HG03135 (cell line): Measurements from ENCODE around the gene TPM4.
A peak's percentile ranks its signal among the peaks of the same experiment; 100 is the strongest.
"Not testable (repeated sequence)": the region's sequence is repeated elsewhere in the genome, so short reads cannot be mapped to it uniquely, and the experiment has no call there.

Experiments
- ATAC-seq: cut with Tn5 transposase; IDR thresholded peaks from one replicate; pipeline ENCODE4 v1.9.1; 2021; ENCODE audit warnings: mild to moderate bottlenecking, moderate library complexity; ENCODE audit not compliant: unreplicated experiment

Gene TPM4

DNA sequence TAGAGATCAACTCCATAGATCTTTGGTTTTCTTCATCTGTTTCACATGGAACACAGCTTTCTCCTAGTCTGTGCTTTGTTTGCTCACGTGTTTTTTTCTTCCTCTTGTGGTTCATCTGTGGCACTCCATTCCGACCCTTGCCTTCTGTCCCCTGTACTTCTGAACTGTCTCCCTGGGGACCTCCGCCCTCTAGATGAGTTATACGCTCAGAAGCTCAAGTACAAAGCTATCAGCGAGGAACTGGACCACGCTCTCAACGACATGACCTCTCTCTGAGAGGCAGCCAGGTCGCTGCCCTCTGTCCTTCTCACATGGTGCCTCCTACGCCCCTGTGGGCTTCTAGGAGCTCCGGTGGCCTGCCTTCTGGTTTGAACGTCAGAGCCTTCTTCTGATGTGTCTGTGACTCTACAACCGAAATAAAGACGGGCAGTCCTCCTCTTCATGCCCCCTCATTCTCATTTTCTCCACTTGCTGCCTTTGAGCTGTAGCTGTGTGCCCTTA lies 18.8 kb downstream of the TPM4 start:
- ATAC-seq, result no peak

DNA sequence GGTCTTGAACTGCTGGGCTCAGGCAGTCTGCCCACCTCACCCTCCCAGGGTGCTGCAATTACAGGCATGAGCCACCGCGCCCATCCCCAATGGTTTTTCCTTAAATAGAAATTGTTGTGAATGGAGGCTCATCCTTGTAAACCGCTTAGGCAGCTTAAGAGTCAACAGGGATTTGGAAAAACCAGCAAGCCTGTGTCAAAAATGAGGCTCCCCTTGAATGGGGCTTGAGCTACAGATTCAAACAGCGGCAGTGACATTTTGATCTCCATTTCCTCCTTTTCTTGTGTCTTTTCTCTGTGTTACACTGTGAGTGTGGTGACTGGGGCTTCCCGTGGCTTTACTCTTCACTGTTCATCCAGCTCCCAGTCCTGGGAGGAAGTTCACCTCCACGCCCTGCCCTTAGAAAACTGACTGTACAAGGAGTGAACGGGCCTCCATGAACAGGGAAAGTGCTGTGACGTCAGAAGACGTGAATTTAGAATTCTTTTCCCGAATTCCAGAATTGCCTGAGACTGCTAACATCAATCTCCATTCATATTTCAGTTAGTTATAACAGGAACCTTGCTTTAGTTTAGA lies 20.1 kb downstream of the TPM4 start:
- no peak for ATAC-seq

DNA sequence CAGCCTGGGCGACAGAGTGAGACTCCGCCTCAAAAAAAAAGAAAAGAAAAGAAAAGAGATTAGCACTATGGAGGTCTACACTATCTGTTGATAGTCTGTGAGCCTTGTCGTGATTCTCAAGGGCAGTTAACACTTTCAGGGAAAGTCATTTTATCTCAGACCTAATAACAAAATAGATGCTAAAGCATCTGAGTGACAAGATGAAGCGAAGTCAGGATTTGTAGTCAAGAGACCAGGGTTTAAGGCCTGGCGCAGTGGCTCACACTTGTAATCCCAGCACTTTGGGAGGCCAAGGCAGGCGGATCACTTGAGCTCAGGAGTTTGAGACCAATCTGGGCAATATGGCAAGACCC lies 22.1 kb downstream of the TPM4 start:
- ATAC-seq, result no peak

DNA sequence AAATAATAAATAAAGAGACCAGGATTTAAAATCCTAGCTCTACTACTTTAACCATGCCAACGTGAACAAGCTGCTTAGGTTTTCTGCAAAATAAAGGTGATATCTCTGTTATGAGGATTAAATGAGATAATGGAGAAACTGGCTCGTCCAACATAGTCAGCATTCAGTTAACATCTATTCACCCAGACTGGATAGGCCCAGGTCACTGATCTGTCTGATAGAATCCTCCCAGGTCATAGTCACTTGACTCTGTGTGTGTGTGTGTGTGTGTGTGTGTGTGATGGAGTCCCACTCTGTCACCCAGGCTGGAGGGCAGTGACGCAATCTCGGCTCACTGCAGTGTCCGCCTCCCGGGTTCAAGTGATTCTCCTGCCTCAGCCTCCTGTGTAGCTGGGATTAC lies 22.5 kb downstream of the TPM4 start:
- ATAC-seq, result no peak

GRCh38 chr19:16099314-16099965 lies 23.1 kb downstream of the TPM4 start:
- ATAC-seq, result not testable (repeated sequence)

DNA sequence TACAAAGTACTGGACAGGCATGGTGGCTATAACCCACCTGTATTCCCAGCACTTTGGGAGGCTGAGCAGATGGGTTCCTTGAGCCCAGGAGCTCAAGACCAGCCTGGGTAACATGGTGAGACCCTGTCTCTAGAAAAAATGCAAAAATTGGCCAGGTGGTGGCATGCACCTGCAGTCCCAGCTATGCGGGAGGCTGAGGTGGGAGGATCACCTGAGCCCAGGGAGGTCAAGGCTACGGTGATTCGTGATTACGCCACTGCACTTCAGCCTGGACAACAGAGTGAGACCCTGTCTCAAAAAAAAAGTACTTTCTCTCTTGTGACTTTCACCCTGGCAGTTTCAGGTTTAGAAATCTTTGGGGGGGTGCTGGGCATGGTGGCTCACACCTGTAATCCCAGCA lies 24.2 kb downstream of the TPM4 start:
- ATAC-seq, result no peak

GRCh38 chr19:16104722-16105121 lies 28.4 kb downstream of the TPM4 start:
- ATAC-seq, result no peak

- no peak for ATAC-seq
These were observed 29.8 kb downstream of the TPM4 start for GRCh38 chr19:16106121-16106520.

GRCh38 chr19:16111160-16111908 lies 35.0 kb downstream of the TPM4 start, which contains the start of gene RAB8A:
Gene RAB8A (plus strand): TSS chr19:16111889. CDS start chr19:16111902, 13 bp downstream.
- peak; percentile 84 for ATAC-seq

- peak; percentile 4 for ATAC-seq
These were observed 35.8 kb downstream of the TPM4 start for GRCh38 chr19:16111909-16112752.

GRCh38 chr19:16112778-16113177 lies 36.5 kb downstream of the TPM4 start:
- no peak for ATAC-seq

DNA sequence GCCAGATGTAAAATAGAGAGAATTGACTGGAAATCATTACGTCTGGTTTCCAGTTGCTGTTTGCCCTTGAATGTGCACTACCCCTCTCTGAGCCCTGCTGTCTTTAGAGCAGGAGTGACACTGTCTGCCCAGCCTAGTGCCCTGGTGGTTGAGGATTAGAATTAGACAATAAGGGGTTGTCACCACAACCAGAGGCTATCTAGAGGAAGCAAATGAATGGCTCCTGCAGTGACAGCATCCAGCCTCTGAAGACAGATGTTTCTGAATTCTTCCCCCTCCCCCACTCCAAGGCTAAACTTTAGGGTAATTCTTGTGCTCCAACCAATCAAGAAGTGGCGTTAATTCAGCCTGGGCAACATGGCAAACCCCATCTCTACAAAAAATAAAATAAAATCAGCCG lies 37.4 kb downstream of the TPM4 start:
- no peak for ATAC-seq

DNA sequence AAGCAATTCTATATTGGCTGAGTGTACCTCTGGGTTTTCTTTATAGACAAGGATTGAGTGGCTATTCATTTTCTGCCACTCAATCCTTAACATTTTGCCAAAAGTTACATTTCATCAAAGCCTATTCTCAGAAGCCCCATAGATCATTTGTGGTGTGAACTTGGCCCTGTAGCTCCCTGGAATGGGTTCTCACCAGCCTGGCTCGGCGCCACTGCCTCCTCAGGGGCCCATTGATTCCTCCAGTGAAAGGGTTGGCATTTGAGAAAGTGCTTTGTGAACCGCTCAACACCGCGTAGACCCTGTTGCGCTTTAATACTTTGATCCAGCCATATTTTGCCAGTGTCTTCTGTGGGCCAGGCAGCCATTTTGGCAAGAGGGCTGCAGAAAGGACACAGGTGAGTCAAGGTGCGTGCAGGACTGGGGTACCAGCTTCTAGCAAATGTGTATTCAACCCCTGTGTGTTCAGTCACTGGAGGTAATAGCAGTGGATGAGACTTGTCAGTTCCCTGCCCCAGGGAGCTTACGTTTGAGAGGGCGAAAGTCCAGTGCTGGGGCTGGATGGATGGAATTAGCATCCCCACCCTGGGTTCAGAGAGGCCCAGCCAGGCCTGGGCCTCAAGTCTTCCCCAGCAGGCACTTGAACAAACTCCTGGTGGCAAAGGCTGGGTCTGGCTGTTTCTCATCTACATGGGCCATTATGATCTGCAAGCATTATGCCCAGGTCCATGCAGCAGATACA lies 39.2 kb downstream of the TPM4 start:
- ATAC-seq, result no peak

DNA sequence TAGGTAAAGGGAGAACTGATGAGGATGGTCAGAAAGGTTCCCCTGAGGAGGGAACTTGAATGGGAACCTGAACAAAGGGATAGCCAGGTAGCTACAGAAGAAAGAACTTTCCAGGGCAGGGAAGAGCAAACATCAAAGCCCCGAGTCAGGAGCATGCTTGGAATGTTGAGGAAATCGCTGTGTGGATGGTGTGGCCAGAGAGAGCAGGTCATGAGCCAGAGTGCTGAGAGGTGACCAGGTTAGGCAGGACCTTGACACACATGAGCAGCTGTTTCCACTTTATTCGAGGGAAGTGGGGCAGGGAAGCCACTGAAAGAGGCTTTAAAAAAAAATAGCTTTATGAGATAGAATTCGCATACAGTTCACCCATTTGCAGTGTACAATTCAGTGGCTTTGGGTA lies 39.8 kb downstream of the TPM4 start:
- no peak for ATAC-seq

DNA sequence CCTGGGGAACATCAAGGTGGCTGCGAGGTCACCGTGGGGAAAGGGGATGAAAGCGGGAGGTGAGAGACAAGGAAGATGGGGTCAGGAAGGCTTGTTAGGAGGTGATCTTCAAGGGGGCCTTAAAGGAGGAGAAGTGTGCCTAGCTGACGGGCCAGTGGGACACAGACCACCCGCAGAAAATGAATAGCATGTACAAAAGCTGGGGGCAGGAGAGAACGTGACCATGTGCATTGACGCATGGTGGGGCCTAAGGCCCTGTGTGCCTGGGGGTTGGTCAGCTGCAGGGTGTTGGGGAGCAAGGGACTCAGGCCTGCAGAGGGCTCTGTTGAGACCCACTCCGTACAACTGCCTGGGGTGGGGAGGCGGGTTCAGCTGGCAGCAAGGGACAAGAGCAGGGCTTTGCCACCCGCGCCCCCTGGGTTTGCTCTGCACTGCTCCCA lies 41.3 kb downstream of the TPM4 start:
- no peak for ATAC-seq

DNA sequence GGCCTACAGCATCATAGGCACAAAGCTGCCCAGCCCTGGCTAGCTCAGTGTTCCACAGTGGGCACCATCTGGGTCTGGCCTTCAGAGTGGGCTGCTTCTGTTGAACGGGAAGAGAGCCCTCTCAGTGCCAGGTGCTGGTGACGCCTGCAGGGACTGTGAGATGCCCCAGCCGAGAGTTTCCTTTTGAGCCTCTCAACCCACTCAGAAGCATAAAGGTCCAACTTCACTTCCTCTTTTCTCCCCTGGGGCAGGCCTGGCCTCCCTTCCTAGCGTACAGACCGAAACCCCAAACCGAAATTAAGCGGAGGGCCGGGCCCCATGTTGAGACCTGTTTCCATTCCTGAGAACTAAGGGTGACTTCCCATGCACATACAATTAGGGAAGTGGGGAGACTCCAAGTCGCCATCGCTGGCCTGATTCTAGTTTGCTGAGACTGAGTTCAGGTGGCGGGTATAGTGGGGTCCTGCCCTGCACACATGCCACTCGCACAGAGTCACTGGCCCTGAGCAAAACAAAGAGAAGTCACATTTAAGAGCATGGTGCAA lies 42.3 kb downstream of the TPM4 start:
- peak; percentile 76 for ATAC-seq

GRCh38 chr19:16119075-16119857 lies 43.0 kb downstream of the TPM4 start:
- peak; percentile 3 for ATAC-seq

DNA sequence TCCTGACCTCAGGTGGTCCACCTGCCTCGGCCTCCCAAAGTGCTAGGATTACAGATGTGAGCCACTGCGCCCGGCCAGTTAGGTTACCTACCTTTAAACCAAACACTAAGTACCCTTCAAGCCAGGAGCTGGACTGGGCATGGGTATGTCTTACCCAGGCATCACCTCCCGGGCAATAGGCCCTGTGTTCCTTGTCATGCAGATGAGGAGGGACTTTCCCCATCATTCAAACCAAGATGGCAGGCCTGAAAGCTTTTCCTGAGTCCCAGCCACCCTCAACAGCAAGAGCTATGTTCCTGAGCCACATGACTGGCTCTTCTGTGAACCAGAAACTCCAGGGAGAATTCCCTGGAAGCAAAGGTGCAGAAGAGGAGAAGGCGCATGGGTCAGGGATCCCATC lies 44.8 kb downstream of the TPM4 start:
- ATAC-seq, result no peak

DNA sequence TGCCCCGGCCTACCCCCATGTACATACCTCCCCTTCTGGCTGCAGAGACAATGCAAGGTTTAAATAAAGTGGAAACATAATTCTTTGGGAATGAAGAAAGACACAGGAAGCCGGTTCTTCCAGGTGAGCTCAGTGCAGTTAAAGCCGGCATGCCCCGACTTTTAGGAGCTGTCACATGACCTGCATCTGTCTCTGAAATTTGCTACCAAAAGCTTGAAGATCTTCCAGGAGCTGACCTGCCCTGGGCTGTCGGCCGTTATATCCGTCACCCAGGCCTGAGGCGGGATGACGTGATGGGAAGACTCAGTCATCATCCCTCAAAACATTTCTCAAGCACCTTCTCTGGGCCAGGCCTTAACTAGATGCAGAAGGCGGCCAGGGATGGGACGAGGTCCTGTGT lies 45.7 kb downstream of the TPM4 start:
- no peak for ATAC-seq
